Neural progenitor cell (in vitro differentiated cells): Measurements from ENCODE around the gene CD180.

ENCODE experiments used
- CTCF ChIP-seq: fragments of 200-600 bp; sonication (generic); IDR thresholded peaks from 2 replicates; pipeline ENCODE4 v1.5.1; 2017; ENCODE audit warnings: antibody characterized with exemption, mild to moderate bottlenecking
- EZH2phosphoT487 ChIP-seq: fragments of 200-600 bp; sonication (generic); IDR thresholded peaks from 2 replicates; pipeline ENCODE4 v1.6.1; 2017; ENCODE audit warnings: antibody characterized with exemption

- TF ChIP-seq CTCF (no peak), EZH2phosphoT487 (no peak)
Measured at GRCh38 chr5:67188274-67189078, 8.1 kb downstream of the CD180 start.
